ENCODE measurements around the gene NFIX. TPM values are rescaled to one million over a fixed set of nuclear protein-coding genes. Genes with fewer than 3 reads are reported as not detected.

Gene NFIX
- total and polyA plus RNA-seq, 2 of the 13 experiments (the other 11 are each of a cell fraction or from before 2014, with no cell fraction given): 3.4 to 5.4 TPM

GRCh38 chr19:13026462-13027370, 31.4 kb downstream of the NFIX start (continued):
- TF ChIP-seq MBNL3 (CRISPR knock-in tag; conservative IDR thresholded peaks at IDR 0.05) (no peak), SIN3A (IDR thresholded peaks at IDR 0.05; ENCODE audit: borderline replicate concordance, low read depth, low read length) (0 out of 2 replicates have a peak, but pooled peaks have one; percentile 27), ZNF256 (CRISPR knock-in tag; conservative IDR thresholded peaks at IDR 0.05) (no peak), HOXD1 (CRISPR knock-in tag; IDR thresholded peaks at IDR 0.05) (no peak), FOXK1 (CRISPR knock-in tag; IDR thresholded peaks at IDR 0.05; ENCODE audit: borderline replicate concordance, low read depth) (peak; percentile 90; the same call in 1 of the 2 replicates), HES4 (CRISPR knock-in tag; IDR thresholded peaks at IDR 0.05; ENCODE audit: borderline replicate concordance) (no peak), ZNF274 (CRISPR knock-in tag; IDR thresholded peaks at IDR 0.05) (no peak), KLF6 (CRISPR knock-in tag; IDR thresholded peaks at IDR 0.05) (0 out of 2 replicates have a peak, but pooled peaks have one; percentile 42), ZSCAN25 (CRISPR knock-in tag; IDR thresholded peaks at IDR 0.05) (peak; percentile 77), ZSCAN22 (CRISPR knock-in tag; IDR thresholded peaks at IDR 0.05) (no peak), ATF5 (CRISPR knock-in tag; IDR thresholded peaks at IDR 0.05; ENCODE audit: low read depth) (no peak), MAX (IDR thresholded peaks at IDR 0.05) (peak; percentile 63; the same call in 1 of the 2 replicates), ZNF891 (CRISPR knock-in tag; IDR thresholded peaks at IDR 0.05) (no peak), NR0B2 (CRISPR knock-in tag; IDR thresholded peaks at IDR 0.05) (no peak), ZNF230 (CRISPR knock-in tag; IDR thresholded peaks at IDR 0.05) (0 out of 2 replicates have a peak, but pooled peaks have one; percentile 27), GZF1 (CRISPR knock-in tag; IDR thresholded peaks at IDR 0.05) (no peak), BCL6 (CRISPR knock-in tag; IDR thresholded peaks at IDR 0.05) (peak; percentile 62; the same call in 1 of the 2 replicates), KAT7 (CRISPR knock-in tag; IDR thresholded peaks at IDR 0.05; ENCODE audit: borderline replicate concordance) (no peak), BRD4 (CRISPR knock-in tag; IDR thresholded peaks at IDR 0.05) (no peak), KDM4B (CRISPR knock-in tag; IDR thresholded peaks at IDR 0.05) (no peak), PCBP2 (optimal IDR thresholded peaks at IDR 0.05; ENCODE audit: low read depth, low read length, poor library complexity, severe bottlenecking) (no peak), ZMAT3 (CRISPR knock-in tag; conservative IDR thresholded peaks at IDR 0.05) (no peak), CHD4 (IDR thresholded peaks at IDR 0.05; ENCODE audit: borderline replicate concordance, low read length) (peak; percentile 79; the same call in 1 of the 2 replicates), HOXA9 (CRISPR knock-in tag; IDR thresholded peaks at IDR 0.05; ENCODE audit: borderline replicate concordance) (no peak), ZNF597 (CRISPR knock-in tag; IDR thresholded peaks at IDR 0.05) (no peak), ASH2L (IDR thresholded peaks at IDR 0.05; ENCODE audit: insufficient read length, low read depth, low read length) (peak; percentile 83), U2AF2 (IDR thresholded peaks at IDR 0.05; ENCODE audit: low read depth, low read length) (no peak), ZNF781 (CRISPR knock-in tag; IDR thresholded peaks at IDR 0.05; ENCODE audit: borderline replicate concordance, not compliant biosample characterization) (no peak), TCF12 (IDR thresholded peaks at IDR 0.05) (no peak), TCF12 (CRISPR knock-in tag; IDR thresholded peaks at IDR 0.05) (no peak)
